Uterus (tissue), 4 donors: Measurements from ENCODE around the gene ACTN2. TPM values are rescaled to one million over a fixed set of nuclear protein-coding genes. Genes with fewer than 3 reads are reported as not detected.
"Not testable (repeated sequence)": the region's sequence is repeated elsewhere in the genome, so short reads cannot be mapped to it uniquely, and the experiment has no call there.

Experiments
- DNase-seq, 2 donors: peaks; one replicate each; pipeline ENCODE4 v3.0.0-alpha.2; 2019 to 2020
- H3K27ac ChIP-seq, 2 donors: fragments of 200-600 bp; sonication (generic); 1 replicate in 1 of 2; 2 replicates in 1 of 2; pipeline ENCODE4 v1.5.1; 2016 to 2018
- H3K27me3 ChIP-seq, 2 donors: fragments of 200-600 bp; sonication (generic); one replicate each; pipeline ENCODE4 v1.5.1; 2018 to 2019; ENCODE audit warnings: control low read depth in 1 of 2
- H3K36me3 ChIP-seq, 2 donors: fragments of 200-600 bp; sonication (generic); one replicate each; pipeline ENCODE4 v1.5.1; 2019; ENCODE audit warnings: control low read depth in 1 of 2
- H3K4me1 ChIP-seq, 2 donors: fragments of 200-600 bp; sonication (generic); one replicate each; pipeline ENCODE4 v1.5.1; 2018 to 2019; ENCODE audit warnings: control low read depth in 1 of 2
- H3K4me3 ChIP-seq, 2 donors: fragments of 200-600 bp; sonication (generic); 1 replicate in 1 of 2; 2 replicates in 1 of 2; pipeline ENCODE4 v1.5.1; 2018 to 2019; ENCODE audit warnings: mild to moderate bottlenecking in 1 of 2
- H3K9me3 ChIP-seq, 2 donors: fragments of 200-600 bp; sonication (generic); one replicate each; pipeline ENCODE4 v1.5.1; 2019; ENCODE audit warnings: control low read depth in 1 of 2
- POLR2A ChIP-seq, 2 donors: fragments of 450-650 bp; IDR thresholded peaks; one replicate each; pipeline ENCODE4 v1.6.1; 2016; ENCODE audit warnings: antibody characterized with exemption in 2 of 2, mild to moderate bottlenecking in 1 of 2, moderate library complexity in 1 of 2
- intact Hi-C: fragments of 100-400 bp; cut with DNase I; formaldehyde crosslinking; loops from one replicate; pipeline ENCODE4 v1.15.1; 2023; ENCODE audit warnings: low total_unique reads
- total RNA-seq, 4 donors: library from RNA; depleted of rRNA in 3 of 4; stranded (reverse); fragments of >200 nt in 3 of 4; gene quantifications; one replicate each; pipeline versions ENCODE4 v1.1.0 to v1.2.4, GENCODE V29; 2014 to 2023
- TF ChIP-seq, protein P1 (sequence below), 4 experiments: fragments of 200-600 bp in 2 of 4; fragments of 450-650 bp in 2 of 4; sonication (generic) in 2 of 4; IDR thresholded peaks; one replicate each; pipeline ENCODE4 v1.5.1; 2016 to 2019; ENCODE audit warnings: antibody characterized with exemption in 4 of 4, mild to moderate bottlenecking in 2 of 4, moderate library complexity in 1 of 4
- donor health status: DM: yes; HTN: yes; CAD: no.

The ACTN2 gene
- total RNA-seq, 4 donors from 2014 or later = 0.29 to 28.9 (median 1.1) TPM

DNA sequence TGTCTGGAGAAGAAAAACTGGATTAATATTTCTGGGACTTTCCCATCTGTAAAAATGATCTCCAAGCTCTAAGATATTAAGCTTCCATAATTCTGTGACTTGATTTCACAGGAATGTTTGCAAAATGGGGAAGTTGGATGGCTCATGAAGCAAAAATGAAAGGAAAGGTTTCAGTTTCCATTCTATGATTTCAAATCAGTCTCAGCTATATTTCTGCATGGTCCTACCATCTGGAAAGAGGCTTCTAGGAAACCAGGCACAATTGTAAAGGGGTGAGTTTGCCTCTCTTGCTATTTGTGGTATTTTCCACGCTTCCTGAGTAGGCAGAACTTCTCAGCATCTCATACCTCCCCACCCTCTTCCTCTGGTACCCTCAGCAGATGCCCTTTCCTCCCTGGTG, 22.4 kb upstream of the ACTN2 start:
- Histone ChIP-seq H3K27me3 (no peaks in the 10 kb centered on the region), H3K27ac (no peak overlapping the region), H3K36me3 (no peaks in the 10 kb centered on the region), H3K4me3 (no peak overlapping the region), H3K9me3 (no peaks in the 10 kb centered on the region), H3K4me1 (no peaks in the 10 kb centered on the region)
- no peak for DNase-seq
- TF ChIP-seq, protein P1, sequence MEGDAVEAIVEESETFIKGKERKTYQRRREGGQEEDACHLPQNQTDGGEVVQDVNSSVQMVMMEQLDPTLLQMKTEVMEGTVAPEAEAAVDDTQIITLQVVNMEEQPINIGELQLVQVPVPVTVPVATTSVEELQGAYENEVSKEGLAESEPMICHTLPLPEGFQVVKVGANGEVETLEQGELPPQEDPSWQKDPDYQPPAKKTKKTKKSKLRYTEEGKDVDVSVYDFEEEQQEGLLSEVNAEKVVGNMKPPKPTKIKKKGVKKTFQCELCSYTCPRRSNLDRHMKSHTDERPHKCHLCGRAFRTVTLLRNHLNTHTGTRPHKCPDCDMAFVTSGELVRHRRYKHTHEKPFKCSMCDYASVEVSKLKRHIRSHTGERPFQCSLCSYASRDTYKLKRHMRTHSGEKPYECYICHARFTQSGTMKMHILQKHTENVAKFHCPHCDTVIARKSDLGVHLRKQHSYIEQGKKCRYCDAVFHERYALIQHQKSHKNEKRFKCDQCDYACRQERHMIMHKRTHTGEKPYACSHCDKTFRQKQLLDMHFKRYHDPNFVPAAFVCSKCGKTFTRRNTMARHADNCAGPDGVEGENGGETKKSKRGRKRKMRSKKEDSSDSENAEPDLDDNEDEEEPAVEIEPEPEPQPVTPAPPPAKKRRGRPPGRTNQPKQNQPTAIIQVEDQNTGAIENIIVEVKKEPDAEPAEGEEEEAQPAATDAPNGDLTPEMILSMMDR (IDR thresholded peaks at IDR 0.05) = no peak
- no peak for TF ChIP-seq POLR2A (IDR thresholded peaks at IDR 0.05)
- intact Hi-C loops = no loop called here

DNA sequence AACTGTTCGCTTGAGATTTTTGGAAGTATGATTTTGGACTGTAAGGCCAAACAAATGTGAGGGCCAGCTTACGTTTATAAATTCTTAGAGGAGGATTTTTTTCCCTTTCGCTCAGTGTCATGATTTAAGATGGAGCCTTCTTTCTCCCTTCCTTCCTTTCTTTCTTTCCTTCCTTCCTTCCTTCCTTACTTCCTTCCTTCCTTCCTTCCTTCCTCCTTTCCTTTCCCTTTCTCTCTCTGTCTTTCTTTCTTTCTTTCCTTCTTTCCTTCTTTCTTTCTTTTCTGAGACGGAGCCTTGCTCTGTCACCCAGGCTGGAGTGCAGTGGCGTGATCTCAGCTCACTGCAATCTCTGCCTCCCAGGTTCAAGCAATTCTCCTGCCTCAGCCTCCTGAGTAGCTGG, 17.4 kb upstream of the ACTN2 start:
- DNase-seq, H3K4me1 ChIP-seq, H3K27ac ChIP-seq, H3K4me3 ChIP-seq, H3K27me3 ChIP-seq, H3K36me3 ChIP-seq, H3K9me3 ChIP-seq, intact Hi-C loops: not testable (repeated sequence)

DNA sequence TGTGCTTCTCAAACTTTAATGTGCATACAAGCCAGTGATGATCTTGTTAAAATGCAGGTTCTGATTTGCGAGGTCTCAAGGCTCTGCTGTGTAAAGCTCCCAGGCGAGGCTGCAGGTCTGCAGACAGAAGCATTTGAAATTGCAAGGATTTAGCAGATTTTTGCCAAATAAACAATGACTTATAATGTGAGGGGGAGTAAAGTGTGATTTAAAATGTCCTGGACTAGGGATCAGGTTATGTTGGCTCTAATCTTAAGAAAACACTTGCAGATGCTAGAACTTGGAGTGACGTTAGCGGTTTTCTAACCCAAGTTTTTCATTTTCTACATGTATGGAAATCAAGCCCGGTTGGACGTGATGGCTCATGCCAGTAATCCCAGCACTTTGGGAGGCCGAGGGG, 16.2 kb upstream of the ACTN2 start:
- TF ChIP-seq, protein P1 (IDR thresholded peaks at IDR 0.05) = no peak
- TF ChIP-seq POLR2A (IDR thresholded peaks at IDR 0.05) = no peak
- Histone ChIP-seq H3K9me3 (no peaks in the 10 kb centered on the region), H3K36me3 (no peaks in the 10 kb centered on the region), H3K27me3 (no peaks in the 10 kb centered on the region), H3K4me3 (no peak overlapping the region), H3K4me1 (no peaks in the 10 kb centered on the region), H3K27ac (no peak overlapping the region)
- intact Hi-C loops = no loop called here
- no peak for DNase-seq

DNA sequence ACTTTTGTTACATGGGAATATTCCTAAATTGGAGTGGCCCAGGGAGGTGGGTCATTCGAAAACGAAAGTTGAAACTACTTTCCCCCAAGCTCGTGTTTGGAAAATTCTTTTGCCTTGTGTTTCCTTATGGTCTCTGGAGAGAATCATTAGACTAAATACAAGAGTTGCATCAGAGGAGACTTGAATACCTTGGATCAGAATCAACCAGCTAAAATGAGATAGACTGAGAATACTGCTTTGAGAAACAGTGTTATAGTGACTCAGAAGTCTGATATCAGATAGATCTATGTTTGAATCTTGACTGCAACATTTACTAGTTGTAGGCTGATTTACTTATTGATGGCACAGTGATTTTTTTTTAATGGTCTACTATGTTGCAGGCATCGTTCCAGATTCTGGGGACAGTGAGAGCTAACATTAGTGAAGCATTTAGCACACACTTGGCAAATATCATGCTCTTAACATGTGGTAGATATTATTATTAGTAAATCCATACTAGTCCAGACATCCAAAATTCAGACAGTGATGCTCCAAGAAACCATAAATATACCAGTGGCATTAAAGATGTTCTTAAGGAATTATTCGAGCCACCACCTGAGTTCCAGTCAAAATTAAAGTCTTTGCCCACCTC, 12.9 kb upstream of the ACTN2 start:
- TF ChIP-seq POLR2A (IDR thresholded peaks at IDR 0.05) = no peak
- TF ChIP-seq, protein P1 (IDR thresholded peaks at IDR 0.05) = no peak
- H3K27me3 ChIP-seq = no peaks in the 10 kb centered on the region
- peak overlapping the region in 1 of 2 donors; percentile 33 for H3K27ac ChIP-seq
- H3K4me3 ChIP-seq = no peak overlapping the region
- no peaks in the 10 kb centered on the region for H3K9me3 ChIP-seq
- H3K4me1 ChIP-seq = no peaks in the 10 kb centered on the region
- no peak for DNase-seq
- no peaks in the 10 kb centered on the region for H3K36me3 ChIP-seq
- intact Hi-C loops = no loop called here

DNA sequence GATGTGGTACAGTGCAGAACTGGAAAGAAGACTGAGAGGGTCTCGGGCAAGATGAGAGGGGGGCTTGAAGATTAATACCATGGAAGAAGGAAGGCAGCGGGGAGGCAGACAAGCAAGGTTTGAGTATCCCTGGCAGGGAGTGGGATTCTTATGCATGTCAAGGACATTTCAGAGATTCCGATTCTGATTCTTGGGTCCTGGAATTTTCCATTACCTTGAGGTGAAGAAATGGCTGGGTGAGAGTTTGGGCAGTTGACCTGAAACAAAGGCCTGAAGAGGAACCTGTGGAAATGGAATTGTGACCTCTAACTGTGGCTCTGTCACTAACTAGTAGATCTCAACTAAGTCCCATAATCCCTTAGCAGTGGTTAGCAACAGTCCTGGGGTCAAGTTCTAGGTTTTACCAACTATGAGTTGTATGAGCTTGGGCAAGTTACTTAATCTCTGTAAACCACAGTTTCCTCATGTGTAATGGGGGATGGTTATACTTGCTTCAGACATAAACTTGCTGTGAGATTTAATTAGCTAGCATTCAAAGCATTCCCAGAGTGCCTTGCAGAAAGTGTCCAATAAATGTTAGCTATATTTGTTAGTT, 8.6 kb upstream of the ACTN2 start:
- Histone ChIP-seq H3K36me3 (no peaks in the 10 kb centered on the region), H3K4me1 (no peaks in the 10 kb centered on the region), H3K27ac (no peak overlapping the region), H3K9me3 (no peaks in the 10 kb centered on the region), H3K27me3 (no peaks in the 10 kb centered on the region), H3K4me3 (no peak overlapping the region)
- intact Hi-C loops = no loop called here
- DNase-seq = no peak
- no peak for TF ChIP-seq POLR2A (IDR thresholded peaks at IDR 0.05)
- TF ChIP-seq, protein P1 (IDR thresholded peaks at IDR 0.05) = no peak
